NCI-H1436 (cell line): ENCODE data around the gene PLOD1.
"Not testable (repeated sequence)": the region's sequence is repeated elsewhere in the genome, so short reads cannot be mapped to it uniquely, and the experiment has no call there.

Experiments used
- DNase-seq: peaks from one replicate; lab custom pipeline; 2025; lab: John Stamatoyannopoulos, UW

Gene PLOD1

DNA sequence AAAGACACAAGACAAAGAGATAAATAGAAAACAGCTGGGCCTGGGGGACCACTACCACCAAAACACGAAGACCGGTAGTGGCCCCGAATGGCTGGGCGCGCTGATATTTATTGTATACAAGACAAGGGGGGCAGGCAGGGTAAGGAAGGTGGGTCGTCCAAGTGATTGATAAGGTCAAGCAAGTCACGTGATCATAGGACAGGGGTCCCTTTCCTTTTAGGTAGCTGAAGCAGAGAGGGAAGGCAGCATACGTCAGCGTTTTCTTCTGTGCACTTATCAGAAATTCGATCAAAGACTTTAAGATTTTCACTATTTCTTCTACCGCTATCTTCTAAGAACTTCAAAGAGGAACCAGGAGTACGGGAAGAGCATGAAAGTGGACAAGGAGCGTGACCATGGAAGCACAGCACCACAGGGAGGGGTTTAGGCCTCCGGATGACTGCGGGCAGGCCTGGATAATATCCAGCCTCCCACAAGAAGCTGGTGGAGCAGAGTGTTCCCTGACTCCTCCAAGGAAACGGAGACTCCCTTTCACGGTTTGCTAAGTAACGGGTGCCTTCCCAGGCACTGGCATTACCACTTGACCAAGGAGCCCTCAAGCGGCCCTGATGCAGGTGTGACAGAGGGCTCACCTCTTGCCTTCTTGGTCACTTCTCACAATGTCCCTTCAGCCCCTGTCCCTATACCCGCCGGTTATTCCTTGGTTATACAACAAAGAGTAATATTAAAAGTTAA lies 21.9 kb upstream of the PLOD1 start:
- not testable (repeated sequence) for DNase-seq

DNA sequence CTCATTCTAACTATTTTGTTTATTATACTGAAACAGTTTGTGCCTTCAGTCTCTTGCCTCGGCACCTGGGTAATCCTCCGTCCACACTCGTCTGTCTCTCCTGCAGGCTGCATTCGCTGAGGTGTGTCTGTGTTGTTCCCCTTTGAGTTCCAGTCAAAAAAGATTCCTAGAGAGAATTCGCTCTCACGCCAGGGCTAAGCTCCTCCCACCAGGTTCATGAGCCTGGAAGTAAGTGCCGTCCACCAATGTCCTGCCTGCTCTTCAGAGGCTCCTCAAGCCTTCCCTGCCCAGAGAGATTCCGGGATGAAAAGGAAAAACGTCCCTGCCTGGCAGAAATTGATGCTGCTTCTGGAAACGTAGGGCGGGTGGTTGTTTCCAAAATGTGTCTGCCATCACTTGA lies 21.2 kb upstream of the PLOD1 start:
- DNase-seq: no peak

DNA sequence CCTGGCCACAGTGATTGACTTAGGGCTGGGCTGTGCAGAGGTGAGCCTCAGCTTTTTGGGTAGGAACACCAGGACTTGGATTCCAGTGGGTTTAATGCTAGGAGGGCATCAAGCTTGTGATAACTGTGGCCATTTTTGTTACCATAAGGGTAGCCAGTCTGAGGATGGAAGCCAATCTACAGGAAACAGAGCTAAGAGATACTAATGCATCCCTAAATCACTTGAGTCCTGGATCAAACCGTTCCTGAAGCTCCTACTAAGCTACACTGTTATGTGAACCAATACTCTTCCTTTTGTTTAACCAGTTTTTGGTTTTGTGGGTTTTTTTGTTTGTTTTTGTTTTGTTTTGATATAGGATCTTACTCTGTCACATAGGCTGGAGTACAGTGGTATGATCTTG lies 20.5 kb upstream of the PLOD1 start:
- DNase-seq: no peak

DNA sequence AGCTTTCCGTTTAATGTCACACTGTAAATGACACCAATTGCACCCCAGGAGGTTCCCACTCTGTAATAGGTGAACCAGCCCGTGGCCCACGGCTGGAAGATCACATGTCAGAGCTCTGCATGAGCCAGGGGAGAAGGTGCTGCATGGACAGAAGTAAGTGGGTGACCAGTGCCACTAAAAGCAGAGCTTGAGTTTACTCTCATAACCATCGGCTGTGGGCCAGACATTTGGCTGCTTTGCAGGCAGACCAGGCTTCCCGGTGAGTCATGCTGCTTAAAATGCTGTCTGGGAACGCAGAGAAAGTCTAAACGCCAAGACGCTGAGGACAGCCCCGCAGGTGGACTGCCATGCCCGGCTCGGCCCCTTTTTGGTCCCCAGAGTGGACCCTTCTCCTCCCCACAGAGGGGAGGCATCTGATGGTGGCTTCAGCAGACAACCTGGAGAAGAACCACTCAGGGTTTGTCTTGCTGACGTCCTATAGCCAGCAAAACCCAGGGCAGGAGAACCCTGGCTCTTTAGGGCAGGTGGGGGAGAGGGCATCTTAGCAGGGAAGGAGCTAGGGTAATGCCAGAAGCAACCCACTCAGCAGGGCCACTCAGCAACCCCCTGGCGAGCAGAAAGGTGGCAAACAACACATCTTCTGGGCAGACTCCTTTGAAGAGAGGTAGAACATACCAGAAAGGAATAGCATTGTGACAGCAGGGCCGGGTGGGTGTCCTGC lies 15.6 kb upstream of the PLOD1 start:
- no peak for DNase-seq

DNA sequence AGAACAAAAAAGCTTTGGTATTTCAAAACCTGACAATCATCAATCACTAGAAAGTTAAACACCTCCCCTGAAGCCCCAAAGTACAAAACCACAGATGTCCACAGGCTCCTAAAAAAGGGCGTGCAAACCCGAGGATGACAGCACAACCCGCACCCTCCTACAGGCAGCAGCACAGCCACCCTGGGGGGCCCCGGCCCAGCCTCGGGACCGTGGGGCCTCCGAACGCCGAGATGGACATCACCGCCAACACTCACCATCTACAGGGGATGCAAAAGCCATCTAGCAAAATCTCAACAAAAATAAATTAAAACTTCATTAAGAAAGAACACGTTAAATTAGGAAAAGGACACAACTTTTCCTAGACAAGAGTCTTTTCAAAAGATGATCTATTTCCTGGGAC lies 14.9 kb upstream of the PLOD1 start:
- DNase-seq: no peak

DNA sequence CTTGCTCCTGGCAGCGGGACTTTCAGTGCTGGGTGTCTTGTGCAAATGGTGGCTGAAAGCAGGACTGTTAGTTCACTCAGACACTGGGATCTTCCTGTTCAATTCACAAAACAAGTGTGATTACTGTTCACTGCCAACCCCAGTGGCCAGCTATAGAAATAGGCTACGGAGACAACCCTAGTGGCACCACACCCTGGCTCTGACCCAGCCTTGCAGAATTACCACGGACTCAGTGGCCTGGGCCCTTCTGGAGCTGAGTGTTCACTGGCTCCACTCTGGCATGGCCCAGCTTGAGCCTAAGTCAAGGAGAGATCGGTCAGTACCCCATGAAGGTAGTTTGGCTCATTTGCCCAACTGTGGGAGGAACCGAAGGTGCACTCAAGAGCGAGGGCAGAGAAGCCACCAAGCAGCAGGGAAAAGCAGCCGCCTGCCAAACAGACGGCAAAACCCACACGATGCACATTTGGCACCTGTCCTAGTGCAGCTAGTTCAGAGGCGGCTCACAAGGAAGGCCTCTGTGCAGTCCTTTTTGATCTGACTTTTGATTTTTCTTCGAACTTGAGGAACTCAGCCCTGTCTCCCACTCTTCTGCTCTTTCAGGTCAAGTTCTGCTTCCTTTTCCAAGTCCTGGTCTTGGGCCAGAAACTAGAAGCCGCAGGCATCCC lies 14.1 kb upstream of the PLOD1 start:
- DNase-seq: no peak

DNA sequence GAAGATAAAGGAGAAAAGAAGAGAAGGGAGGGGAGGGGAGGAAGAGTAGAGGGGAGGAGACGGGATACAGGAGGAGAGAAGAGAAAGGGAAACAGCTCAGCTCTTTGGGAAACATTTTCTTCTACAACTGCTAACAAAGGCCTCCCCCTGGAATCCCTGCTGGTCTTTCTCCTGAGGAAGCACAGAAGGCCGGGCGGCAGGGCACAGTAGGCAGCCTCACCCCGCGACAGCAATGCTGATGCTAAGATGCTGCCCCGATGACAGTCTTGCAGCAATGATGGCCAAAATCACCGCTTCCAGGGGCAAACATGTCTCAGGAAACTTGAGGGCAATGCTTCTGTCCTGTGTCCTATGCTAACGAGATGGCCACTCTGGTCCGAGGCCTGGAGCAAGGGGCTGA lies 13.5 kb upstream of the PLOD1 start:
- DNase-seq: no peak

DNA sequence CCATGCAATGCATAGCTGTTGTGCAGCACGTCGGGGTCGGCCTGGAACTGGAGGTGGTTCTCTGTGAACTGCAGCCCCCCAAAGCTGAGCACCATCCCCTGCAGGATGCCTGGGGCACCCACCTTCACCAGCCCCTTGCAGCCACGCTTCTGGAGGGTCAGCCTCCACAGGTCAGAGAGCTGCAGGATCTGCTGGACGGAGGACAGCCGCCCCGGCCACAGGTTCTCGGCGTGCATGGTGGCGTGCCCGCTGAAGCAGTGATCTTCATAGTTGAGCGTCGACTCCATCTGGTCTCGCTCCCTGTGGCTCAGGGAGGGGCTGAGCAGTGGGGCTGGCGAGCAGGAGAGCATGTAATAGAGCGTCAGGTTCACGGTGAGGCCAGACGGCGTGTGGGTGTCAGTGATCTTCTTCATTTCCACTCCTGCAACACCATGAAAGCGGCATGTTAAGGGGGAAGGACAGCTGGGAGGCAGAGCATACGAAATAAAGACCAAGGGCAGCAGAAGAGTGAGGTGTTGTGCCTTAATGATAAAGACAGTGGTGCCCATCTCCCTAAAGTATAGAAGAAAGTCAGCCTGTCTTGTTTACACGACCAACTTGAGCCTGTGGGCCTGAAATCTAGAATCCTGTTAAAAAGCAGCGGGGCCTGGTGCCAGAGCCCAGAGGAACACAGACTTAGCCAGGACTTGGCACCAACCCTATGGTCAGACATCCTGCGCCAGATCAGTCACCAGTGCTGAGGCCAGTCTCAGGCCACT lies 11.3 kb upstream of the PLOD1 start:
- no peak for DNase-seq

DNA sequence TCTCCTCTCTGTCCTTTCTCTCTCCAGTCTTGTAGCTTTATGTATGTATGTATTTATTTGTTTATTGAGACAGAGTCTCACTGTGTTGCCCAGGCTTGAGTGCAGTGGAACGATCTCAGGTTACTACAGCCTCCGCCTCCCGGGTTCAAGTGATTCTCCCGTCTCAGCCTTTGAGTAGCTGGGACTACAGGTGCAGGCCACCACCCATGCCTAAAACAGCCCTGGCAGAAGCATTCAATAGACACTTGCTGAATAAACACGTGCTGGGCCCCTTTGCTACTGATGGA lies 10.7 kb upstream of the PLOD1 start:
- DNase-seq: no peak

DNA sequence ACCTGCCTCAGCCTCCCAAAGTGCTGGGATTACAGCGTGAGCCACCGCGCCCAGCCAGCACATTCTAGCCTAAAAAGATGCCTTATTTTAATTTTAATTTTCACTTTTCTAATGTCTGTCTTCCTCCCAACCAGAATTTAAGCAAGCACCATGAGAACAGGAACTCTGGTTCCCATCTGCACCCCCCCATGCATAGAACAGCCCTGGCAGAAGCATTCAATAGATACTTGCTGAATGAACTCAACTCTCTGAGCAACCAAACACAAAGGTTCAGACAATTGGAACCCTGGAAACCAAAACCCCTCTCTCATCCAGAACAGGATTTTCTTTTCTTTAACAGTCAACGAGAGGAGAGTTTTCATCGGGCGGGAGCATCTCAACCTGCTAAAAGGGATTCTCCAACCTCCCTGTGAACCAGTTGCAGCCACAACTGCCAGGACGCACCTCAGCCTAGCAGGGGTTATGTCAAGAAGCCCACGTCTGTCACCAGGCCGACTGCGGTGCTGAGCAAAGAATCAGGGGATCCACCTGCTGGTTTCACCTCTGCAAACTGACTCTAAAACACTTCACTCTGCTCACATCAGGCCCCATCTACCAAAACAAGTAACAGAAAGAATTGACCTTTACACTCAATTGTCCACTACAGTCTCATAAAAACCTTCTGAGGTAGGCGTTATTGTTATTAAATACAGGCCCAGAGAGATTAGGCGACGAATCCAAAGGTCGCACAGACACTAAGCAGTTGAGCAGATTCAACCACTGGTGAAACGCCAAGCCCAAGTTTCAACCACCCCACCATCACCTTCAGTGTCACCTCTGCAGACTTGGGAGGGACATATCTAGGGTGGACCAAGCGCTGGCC lies 10.0 kb upstream of the PLOD1 start:
- DNase-seq: no peak

DNA sequence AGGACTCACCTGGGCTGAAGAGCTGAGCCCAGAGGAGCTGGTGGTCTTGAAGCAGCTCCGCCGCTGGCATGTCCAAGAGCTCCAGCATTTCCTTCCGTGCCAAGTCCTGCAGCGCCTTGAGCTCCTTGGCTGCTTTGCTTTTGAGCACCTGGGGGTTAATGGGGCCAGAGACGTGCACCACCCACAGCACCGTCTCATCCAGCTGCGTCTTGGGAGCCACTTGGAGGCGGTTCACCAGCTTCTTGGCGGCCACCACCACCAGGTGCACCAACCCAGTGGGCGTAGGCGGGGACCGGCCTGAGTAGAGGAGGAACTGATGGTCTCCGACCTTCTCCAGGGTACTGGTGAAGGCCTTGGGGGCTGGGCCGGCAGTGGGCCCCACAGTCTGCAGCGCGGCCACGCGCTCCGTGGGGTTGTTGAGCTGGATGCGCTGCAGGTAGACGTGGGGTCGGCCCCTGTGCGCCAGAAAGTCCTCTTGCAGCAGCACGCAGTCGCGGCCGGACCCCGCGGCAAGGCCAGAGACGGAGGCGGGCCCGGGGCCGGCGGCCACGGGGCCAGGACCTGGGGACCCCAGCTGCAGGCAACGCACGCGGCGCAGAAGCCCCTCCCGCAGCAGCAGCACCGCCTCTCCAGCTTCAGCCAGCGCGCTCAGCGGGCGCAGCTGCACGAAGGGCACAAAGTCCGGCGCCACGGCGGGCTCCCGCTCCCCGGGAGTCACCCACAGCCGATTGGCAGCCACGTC lies 9.2 kb upstream of the PLOD1 start:
- not testable (repeated sequence) for DNase-seq

DNA sequence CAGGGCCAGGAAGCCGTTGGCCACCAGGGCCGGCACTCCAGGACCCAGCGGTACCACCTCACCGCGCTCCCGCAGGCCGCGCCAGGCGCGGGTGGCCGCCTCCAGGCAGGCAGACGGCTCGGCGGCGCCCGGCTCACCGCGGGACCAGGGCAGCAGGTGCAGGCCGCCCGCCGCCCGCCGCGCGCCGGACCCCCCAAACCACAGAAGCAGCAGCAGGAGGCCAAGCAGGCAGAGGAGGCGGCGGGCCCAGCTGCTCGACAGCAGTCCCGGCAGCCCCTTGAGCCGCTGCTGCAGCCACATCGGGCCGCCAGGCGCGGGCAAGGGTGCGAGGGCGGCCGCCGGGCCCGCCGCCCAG lies 8.6 kb upstream of the PLOD1 start:
- DNase-seq: no peak

DNA sequence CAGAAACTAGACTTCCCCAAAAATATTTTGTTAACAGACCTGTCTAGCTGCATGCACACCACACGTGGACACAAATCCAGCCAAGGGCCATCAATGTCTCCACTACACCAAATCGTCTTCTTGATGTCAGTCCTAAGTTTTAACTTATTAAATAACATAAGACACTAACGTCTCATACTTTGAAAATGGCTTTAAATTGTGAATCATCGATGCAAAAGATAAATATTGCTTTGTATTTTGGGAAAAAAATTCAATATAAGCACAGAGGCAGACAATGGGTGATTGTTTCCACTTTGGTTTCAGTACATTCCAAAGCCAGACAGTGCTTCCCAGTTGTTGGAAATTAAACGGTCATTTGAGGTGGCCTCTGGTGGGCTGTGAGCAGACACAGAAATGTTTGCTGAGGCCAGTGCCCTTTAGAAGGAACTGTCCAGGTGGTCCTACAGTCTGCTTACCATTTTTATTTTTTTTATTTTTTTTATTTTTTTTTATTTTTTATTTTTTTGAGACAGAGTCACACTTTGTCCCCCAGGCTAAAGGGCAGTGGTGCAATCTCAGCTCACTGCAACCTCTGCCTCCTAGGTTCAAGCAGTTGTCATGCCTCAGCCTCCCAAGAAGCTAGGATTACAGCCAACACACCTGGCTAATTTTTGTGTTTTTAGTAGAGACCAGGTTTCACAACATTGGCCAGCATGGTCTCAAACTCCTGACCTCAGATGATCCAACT lies 6.5 kb upstream of the PLOD1 start:
- DNase-seq: no peak

DNA sequence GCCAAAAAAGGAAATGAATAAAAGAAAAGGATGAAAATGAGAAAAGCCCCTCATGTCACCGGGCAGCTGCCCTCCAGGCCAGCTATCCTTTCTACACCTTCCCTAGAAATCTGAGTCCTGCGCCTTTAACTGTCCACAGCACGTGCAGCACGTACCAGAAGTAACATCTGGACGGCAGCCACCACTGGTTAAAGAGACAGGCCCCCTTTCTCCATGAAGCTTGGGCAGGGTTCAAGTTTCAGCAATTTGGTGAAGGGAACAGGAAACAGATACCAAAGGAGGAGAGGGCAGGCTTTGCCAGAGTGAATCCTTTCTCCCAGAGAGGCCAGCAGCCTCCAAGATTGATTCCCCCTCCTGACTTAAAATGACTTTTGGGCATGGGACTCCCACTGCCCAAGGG lies 4.7 kb upstream of the PLOD1 start:
- no peak for DNase-seq

DNA sequence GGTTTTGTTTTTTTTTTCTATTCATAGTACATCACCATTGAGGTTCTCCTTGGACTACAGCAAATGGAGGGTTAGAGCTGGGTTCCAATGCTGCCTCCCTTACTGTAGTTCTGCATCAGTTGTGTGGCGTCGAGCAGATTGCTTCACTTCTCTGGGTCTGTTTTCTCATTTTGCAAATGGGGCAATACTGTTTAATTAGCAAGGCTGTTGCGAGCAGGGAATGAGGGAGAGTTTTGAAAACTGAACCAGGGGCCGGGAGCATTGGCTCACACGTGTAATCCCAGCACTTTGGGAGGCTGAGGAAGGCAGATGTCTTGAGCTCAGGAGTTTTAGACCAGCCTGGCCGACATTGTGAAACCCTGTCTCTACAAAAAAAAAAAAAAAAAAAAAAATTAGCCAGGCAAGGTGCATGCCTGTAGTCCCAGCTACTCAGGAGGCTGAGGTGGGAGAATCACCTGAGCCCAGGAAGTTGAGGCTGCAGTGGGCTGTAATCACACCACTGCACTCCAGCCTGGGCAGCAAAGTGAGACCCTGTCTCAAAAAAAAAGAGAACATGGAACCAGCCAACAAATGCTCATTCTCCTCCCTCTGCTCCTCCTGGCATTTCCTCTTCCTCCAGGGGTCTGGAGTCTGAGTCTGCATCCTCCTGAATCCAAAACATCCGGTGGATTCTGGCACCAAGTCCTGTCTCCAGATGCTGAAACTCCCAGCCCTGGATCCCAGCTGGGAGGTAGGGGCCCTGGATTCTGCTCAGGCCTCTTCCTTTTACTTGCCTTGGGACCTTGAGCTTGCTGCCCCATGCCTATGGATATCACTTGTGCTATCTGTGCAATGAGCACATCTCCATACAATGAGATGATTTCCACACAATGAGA lies 3.7 kb upstream of the PLOD1 start:
- no peak for DNase-seq

DNA sequence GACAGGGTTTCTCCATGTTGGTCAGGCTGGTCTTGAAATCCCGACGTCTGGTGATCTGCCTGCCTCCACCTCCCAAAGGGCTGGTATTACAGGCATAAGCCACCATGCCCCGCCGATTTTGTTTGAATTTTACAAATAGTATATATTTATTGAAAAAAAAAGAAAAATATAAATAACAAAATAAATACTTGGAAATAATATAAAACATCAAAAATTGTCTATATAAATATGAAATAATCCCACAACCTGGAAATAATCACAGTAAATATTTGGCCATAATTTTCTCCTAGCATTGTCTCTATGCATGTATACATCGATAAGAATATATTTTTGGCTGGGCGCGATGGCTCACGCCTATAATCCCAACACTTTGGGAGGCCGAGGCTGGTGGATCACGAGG lies 2.7 kb upstream of the PLOD1 start:
- DNase-seq: no peak

DNA sequence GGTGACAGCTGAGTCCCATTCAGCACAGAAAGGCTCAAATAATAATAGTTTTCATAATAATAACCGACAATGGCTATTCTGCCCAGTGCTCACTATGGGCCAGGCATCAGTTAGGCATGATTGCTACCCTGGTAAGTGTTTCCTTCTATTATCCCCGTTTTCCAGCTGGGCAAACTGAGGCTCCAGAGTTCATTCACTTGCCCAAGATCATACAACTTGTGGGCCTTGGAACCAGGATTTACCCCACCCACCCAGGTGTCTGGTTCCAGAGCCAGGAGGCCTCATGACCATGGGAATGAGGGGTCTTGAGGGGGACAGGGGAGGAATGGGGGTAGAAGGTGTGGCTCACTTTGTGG lies 518 bp downstream of the PLOD1 start:
- DNase-seq: no peak

DNA sequence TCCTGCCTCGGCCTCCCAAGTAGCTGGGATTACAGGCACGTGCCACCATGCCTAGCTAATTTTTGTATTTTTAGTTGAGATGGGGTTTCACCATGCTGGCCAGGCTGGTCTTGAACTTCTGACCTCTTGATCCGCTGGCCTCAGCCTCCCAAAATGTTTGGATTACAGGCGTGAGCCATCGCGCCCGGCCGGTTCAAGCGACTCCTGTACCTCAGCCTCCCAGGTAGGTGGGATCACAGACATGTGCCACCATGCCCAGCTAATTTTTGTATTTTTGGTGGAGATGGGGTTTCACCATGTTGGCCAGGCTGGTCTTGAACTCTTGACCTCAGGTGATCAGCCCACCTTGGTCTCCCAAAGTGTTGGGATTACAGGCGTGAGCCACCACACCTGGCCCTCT lies 1.2 kb downstream of the PLOD1 start:
- not testable (repeated sequence) for DNase-seq

DNA sequence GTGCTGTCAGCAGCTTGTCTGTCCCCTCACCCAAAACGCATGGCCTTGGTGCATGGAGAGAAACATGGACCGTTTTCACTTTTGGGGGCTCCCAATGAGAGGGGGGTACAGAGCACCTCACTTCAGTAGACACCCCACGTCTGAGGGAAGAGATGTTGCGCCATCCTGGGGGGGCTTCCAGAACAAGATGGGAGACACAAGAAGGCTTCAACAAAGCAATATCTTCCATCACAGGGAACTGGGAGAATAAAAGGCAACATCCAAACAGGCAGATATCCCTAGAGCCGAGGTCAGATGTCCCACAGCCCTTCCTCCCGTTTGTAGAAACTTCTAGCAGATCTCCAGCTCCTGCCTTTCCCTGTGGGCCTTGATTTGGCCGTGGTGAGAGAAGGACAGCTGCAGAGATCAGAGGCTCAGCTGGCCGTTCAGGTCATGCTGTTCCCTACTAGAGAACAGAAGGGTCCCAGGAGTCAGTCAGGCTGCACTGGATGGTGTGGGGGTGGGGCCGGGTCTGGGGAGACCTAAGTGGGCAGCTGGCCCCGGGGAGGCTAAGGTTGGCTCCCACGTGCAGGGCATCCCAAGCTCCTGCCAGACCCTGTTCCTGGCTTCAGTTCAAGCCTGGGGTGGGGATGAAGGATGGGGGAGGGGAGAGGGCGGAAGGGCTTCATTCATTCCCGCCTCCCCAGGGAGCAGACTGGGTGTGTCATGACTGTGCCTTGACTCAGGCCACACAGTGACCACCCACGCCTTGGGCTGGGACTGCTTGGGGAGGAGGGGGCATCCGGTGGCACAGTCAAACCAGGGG lies 4.4 kb downstream of the PLOD1 start:
- DNase-seq: no peak
